Measurements from ENCODE around the gene NCOR1.
A peak's percentile ranks its signal among the peaks of the same experiment; 100 is the strongest.
"Not testable (repeated sequence)": the region's sequence is repeated elsewhere in the genome, so short reads cannot be mapped to it uniquely, and the experiment has no call there.

NCOR1 gene

DNA sequence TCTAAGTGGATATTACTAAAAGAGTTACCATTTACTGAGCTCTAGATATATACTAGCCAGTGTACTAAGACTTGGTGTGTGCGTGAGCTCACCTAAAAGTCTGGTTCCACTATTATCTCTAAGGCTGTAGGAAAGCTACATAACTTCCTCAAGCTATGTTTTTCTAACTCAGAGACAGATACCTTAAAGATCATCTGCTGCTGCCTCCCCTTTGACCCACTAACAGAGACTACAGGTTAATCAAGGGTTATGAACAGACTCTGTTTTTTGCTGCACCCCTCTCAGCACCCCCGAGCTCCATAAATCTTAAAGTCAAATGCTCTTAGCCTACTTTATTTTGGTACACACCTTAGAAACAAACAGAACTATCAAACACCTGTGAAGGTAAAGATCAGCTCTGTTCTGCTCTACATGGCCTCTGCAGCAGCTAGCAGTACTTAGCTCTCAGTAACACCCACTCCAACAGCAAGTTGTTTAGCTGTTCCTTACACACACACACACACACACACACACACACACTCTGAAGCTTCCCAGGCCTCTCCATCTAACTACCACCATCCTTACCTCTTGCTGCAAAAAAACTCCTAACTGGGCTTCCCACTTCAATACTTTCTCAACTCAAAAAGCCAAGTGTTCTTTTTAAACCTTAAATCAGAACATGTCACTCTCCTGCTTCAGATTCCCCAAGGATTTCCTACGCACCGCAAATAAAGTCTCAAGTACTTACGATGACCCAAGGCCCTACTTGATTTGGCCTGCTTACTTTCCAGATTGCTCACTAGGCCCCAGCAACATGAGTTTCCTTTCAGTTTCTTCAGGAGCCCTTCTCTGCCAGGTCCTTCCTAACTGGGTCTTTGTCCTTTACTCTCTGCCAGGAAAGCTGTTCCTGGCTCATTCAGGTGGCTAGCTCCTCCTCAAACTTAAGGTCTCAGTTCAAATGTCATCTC, 12.5 kb downstream of the NCOR1 start:
- H3K9ac ChIP-seq (ENCODE audit: low read length); H3K27ac ChIP-seq (ENCODE audit: low read length); H3K4me2 ChIP-seq (ENCODE audit: low read length); H3K36me3 ChIP-seq (replicated peaks; ENCODE audit: low read depth, low read length); H3K4me3 ChIP-seq (ENCODE audit: low read length); H3K27me3 ChIP-seq (ENCODE audit: low read depth, low read length); H2AFZ ChIP-seq (ENCODE audit: low read depth, low read length); H3K4me1 ChIP-seq (ENCODE audit: low read length); H3K9me3 ChIP-seq (ENCODE audit: insufficient read depth, low read length): not testable (repeated sequence)
- H3K79me2 ChIP-seq (ENCODE audit: low read length) = peaks cover 80% of the 10 kb centered on the region
- peaks cover 12% of the 10 kb centered on the region for H4K20me1 ChIP-seq (ENCODE audit: insufficient read depth, low read length)

GRCh38 chr17:16201693-16202131, 13.6 kb downstream of the NCOR1 start:
- not testable (repeated sequence) for H3K27ac ChIP-seq (ENCODE audit: low read length); H3K36me3 ChIP-seq (replicated peaks; ENCODE audit: low read depth, low read length); H3K4me2 ChIP-seq (ENCODE audit: low read length); H3K4me1 ChIP-seq (ENCODE audit: low read length); H3K27me3 ChIP-seq (ENCODE audit: low read depth, low read length); H2AFZ ChIP-seq (ENCODE audit: low read depth, low read length); H3K9me3 ChIP-seq (ENCODE audit: insufficient read depth, low read length); H3K9ac ChIP-seq (ENCODE audit: low read length); H3K4me3 ChIP-seq (ENCODE audit: low read length)
- peaks cover 12% of the 10 kb centered on the region for H4K20me1 ChIP-seq (ENCODE audit: insufficient read depth, low read length)
- H3K79me2 ChIP-seq (ENCODE audit: low read length) = peaks cover 75% of the 10 kb centered on the region

DNA sequence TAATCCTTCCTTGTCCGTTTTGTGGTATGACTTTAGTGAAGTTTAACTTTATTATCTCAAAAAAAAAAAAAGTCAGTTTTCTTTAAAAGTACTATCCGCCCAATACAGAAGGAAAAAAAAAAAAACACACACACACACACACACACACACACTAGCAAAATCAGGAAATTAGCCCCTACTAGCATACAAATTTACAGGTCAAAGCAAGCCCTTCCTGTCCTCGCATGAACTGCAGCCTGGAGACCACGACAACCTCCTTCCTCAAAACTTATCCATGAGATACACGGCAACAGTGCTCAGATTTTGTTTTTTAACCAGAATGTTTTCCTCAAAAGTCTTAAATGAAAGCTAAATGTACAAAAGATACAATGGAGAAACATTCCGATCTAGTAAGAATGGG, 16.2 kb downstream of the NCOR1 start:
- peaks cover 7% of the 10 kb centered on the region; the same call in 1 of the 2 replicates for H3K4me1 ChIP-seq (ENCODE audit: low read length)
- H3K9ac ChIP-seq (ENCODE audit: low read length) = no peak overlapping the region
- no peak overlapping the region for H3K4me3 ChIP-seq (ENCODE audit: low read length)
- H3K9me3 ChIP-seq (ENCODE audit: insufficient read depth, low read length) = no peaks in the 10 kb centered on the region
- H4K20me1 ChIP-seq (ENCODE audit: insufficient read depth, low read length) = peaks cover 12% of the 10 kb centered on the region
- H3K36me3 ChIP-seq (replicated peaks; ENCODE audit: low read depth, low read length) = no peaks in the 10 kb centered on the region
- H3K27me3 ChIP-seq (ENCODE audit: low read depth, low read length) = no peaks in the 10 kb centered on the region
- peaks cover 57% of the 10 kb centered on the region for H3K79me2 ChIP-seq (ENCODE audit: low read length)
- H2AFZ ChIP-seq (ENCODE audit: low read depth, low read length) = no peak overlapping the region
- no peak for TF ChIP-seq EZH2phosphoT487 (IDR thresholded peaks at IDR 0.05; ENCODE audit: low read depth)
- TF ChIP-seq, protein P1, sequence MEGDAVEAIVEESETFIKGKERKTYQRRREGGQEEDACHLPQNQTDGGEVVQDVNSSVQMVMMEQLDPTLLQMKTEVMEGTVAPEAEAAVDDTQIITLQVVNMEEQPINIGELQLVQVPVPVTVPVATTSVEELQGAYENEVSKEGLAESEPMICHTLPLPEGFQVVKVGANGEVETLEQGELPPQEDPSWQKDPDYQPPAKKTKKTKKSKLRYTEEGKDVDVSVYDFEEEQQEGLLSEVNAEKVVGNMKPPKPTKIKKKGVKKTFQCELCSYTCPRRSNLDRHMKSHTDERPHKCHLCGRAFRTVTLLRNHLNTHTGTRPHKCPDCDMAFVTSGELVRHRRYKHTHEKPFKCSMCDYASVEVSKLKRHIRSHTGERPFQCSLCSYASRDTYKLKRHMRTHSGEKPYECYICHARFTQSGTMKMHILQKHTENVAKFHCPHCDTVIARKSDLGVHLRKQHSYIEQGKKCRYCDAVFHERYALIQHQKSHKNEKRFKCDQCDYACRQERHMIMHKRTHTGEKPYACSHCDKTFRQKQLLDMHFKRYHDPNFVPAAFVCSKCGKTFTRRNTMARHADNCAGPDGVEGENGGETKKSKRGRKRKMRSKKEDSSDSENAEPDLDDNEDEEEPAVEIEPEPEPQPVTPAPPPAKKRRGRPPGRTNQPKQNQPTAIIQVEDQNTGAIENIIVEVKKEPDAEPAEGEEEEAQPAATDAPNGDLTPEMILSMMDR (IDR thresholded peaks at IDR 0.05; ENCODE audit: low read depth, low read length) = no peak
- peak overlapping the region; percentile 20; the same call in 1 of the 2 replicates for H3K4me2 ChIP-seq (ENCODE audit: low read length)
- no peak overlapping the region for H3K27ac ChIP-seq (ENCODE audit: low read length)

DNA sequence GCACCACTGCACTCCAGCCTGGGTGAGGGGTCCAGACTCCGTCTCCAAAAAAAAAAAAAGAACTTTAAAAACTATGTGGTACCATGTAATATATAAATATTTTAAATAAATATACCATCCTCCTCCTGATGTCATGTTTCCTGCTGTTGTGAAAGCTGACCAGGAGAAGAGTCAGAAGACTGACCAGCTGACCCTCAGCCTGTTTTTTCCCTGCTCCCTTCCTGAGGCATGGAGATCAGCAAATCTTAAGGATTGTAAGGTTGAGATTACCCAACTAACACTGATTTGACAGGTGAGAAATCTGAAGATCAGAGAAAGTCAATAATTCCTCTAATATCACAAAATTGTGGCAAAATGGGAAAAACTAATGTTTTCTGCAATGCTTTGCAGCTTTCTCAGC, 18.1 kb downstream of the NCOR1 start:
- peaks cover 12% of the 10 kb centered on the region for H4K20me1 ChIP-seq (ENCODE audit: insufficient read depth, low read length)
- H3K9ac ChIP-seq (ENCODE audit: low read length) = no peak overlapping the region
- H3K4me3 ChIP-seq (ENCODE audit: low read length) = no peak overlapping the region
- TF ChIP-seq, protein P1 (IDR thresholded peaks at IDR 0.05; ENCODE audit: low read depth, low read length) = no peak
- no peak for TF ChIP-seq EZH2phosphoT487 (IDR thresholded peaks at IDR 0.05; ENCODE audit: low read depth)
- H3K79me2 ChIP-seq (ENCODE audit: low read length) = peaks cover 40% of the 10 kb centered on the region
- no peaks in the 10 kb centered on the region for H3K27me3 ChIP-seq (ENCODE audit: low read depth, low read length)
- H3K27ac ChIP-seq (ENCODE audit: low read length) = no peak overlapping the region
- H3K9me3 ChIP-seq (ENCODE audit: insufficient read depth, low read length) = no peaks in the 10 kb centered on the region
- H3K4me2 ChIP-seq (ENCODE audit: low read length) = no peak overlapping the region
- no peak overlapping the region for H2AFZ ChIP-seq (ENCODE audit: low read depth, low read length)
- H3K36me3 ChIP-seq (replicated peaks; ENCODE audit: low read depth, low read length) = no peaks in the 10 kb centered on the region
- peaks cover 7% of the 10 kb centered on the region; the same call in 1 of the 2 replicates for H3K4me1 ChIP-seq (ENCODE audit: low read length)

GRCh38 chr17:16194307-16194835, 21.0 kb downstream of the NCOR1 start:
- not testable (repeated sequence) for H3K4me2 ChIP-seq (ENCODE audit: low read length); H2AFZ ChIP-seq (ENCODE audit: low read depth, low read length); H3K4me3 ChIP-seq (ENCODE audit: low read length); H3K9me3 ChIP-seq (ENCODE audit: insufficient read depth, low read length); H3K36me3 ChIP-seq (replicated peaks; ENCODE audit: low read depth, low read length); H4K20me1 ChIP-seq (ENCODE audit: insufficient read depth, low read length); H3K27ac ChIP-seq (ENCODE audit: low read length); H3K27me3 ChIP-seq (ENCODE audit: low read depth, low read length); H3K9ac ChIP-seq (ENCODE audit: low read length); H3K4me1 ChIP-seq (ENCODE audit: low read length)
- peaks cover 23% of the 10 kb centered on the region for H3K79me2 ChIP-seq (ENCODE audit: low read length)
